Limb (tissue), 2 donors: ENCODE results near the gene ZSCAN12.
A peak's percentile ranks its signal among the peaks of the same experiment; 100 is the strongest.

Experiments used
- DNase-seq, 2 donors: peaks; one replicate each; pipeline ENCODE4 v3.0.0-alpha.2; 2016; ENCODE audit errors: extremely low spot score in 2 of 2

Gene ZSCAN12

DNA sequence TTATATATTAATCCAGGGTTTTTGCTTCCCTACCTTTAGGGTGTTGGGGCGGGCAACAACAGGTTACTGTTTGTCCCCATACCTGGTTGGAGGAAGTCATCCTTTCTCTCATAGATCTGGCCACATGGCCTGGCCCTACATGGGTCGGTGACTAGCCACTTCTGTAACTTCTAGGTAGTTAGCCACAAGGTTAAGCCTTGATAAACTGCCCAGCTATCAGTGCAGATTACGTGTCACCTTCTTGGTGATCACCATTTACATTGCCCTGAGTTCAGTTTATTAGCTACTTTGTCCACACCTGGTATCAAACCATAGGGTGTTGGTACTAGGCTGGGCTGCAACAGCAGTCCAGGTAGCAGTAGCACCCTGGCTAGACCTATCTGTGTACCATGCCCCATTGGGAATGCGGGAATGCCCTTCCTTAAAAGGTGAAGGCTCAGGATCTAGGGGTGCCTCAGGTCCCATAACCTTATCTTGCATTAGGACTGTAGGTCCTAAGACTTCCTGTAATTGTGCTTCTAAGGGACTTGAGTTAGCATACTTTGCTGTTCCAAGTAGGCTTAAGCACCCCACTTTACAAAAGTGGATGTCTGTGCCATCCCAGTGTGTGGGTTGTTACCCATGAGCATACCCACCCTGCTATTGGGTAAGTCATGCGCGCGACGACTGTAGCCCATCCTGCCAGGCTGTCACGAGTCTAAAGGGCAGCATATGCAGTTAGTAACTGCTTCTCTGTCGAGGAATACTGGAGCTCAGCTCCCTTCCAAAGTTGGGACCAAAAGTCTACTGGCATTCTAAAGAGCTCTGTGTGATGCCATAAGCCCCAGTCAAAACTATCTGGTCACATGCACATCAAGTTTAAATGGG, 44.6 kb downstream of the ZSCAN12 start:
- DNase-seq: no peak

DNA sequence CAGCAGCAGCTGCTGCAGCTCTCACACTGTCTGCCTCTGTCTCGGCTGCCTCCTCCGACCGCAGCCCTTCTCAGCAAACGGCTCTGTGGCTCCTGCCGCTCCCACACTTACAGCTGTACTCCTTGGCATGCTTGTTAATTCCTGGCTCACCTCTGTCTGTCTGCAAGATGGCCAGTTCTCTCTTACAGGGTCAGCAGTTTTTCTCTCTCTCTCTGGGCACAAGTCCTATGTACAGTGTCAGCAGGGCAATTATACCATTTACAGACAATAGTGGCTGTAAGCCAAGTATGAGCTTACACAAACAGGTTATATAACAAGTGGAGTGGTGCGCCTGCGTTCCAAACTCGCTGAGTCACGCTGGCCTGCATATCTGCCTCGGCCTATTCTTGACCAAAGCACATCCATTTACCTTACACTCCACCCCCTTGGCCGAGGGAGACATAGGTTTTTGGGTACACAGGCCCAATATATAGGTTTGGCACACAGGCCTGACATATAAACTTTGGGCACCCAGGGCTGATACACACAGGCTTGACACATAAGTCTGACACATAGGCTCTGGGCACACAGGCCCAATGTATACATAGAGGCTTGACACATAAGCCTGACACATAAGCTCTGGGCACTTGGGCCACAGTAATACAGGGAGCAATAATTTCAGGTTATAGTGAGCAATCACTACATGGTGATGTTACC, 45.4 kb downstream of the ZSCAN12 start:
- DNase-seq: no peak

DNA sequence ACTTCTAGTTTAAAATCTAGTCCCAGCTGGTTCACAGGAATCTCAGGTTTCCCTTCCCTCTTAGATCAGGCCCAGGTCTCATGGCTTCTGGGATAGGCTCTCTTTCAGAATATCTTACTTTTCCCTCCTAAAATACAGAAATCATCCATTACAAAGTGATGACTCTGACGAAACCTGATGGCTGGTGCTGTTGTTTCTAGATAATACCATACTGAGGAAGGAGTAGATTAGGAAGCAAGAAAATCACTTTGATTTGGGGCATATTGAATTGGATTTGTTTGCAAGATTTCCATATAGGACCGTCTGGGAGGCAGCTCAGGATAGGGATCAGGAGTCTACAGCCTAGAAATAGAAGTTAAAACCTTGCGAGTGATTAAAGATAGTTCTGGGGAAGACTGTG, 46.2 kb downstream of the ZSCAN12 start:
- DNase-seq: no peak

DNA sequence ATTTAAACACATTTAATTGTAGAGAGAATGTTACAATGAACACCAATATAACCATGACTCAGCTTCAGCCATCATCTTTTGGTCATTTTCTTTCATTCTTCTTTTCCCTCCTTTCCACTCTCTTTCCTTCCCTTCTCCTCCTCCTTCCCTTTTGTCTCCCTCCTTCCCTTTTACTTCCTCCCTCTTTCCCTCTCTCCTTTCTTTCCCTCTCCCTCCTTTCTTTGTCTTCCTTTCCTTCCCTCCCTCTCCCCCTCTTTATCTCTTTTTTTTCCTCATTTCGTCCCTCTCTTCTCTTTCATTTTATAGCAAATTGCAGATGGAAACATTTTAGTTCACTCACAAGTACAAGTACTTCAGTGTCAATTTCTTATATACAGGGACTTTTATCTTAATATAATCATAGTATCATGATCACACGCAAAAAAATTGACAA, 48.0 kb downstream of the ZSCAN12 start:
- no peak for DNase-seq

DNA sequence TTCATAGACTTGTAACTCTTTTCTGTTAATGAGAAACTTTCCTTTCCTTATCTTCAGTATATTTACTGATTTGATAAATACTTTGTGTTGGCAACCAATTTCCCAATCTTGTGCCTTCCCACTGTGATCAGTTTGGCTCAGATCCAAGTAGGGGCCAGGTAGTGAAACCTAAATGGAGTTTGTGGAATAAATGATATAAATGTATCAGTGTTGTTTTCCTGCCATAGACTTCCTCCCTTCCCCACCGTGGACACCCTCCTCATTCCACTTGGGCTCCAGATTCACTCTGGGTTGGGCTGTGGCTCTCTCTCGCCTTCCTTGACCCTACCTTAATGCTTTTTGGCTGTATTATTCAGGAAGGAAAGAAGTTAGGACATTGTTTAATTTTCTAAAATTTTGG, 48.5 kb downstream of the ZSCAN12 start:
- no peak for DNase-seq

DNA sequence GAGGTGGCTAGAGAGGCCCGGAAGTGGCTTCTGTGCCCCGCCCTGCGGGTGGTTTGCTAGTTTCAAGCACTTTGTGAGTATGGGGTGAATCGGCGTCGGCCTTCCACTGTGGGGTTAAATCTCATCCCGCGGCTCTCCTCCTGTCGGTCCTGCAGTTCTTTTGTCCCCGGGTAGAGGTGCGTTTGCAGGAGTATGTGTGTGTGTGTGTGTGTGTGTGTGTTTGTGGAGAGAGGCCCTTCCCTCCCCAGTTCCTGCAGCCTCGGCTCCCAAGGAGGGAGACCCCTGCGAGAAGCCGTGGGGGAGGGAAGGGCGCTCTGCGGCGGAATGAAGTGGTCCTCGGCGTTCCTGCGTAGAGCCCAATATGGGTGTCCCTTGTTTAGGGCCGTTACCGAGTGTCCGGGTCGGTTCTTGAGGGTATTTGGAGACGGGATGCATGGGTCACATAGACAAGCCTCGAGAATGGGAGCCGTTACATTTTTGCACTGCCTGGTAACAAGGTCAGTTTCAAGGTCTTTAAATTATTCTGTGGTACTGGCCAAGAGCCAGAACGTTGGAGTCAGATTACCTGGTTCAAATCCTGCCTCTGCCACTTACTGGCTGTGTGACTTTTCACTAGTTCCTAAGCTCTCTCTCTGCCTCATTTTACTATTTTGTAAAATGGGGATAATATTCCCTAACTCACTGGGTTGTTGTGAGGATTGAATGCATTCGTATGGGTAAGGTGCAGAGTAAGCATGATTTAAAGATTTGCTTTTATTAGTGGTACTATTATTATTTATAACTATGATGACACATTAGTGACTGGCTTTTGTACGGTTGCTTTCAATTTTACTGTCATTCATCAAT, 49.4 kb downstream of the ZSCAN12 start, which contains the start of gene ZKSCAN3:
Gene ZKSCAN3 (plus strand): TSS at position 56 of the 846 bp plus-strand sequence. CDS start 9,640 bp downstream, outside the sequence.
- DNase-seq: peak; percentile 87

DNA sequence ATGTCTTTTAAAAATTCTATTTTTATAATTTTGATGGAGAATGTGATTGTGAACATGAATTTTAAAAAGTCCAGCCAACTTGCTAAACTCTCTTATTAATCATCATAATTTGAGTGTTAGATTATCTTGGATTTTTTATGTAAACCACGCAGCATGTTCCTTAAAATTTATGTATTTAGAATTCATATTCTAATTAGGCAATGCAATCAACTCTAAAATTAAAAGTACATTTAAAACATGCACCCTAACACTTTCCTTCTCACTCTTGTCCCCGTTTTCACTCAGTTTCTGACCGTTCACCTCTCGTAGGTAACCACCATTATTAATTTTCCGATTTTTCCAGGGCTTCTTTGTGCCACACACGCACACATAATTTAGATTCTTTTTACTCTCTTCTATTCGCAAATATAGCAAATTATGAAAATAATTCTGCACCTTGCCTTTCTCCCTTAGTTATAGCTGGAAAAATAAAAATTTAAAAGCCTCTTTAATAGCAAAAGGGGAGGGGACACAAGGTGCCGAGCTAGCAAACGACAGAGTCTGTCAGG, 50.1 kb downstream of the ZSCAN12 start:
- no peak for DNase-seq

DNA sequence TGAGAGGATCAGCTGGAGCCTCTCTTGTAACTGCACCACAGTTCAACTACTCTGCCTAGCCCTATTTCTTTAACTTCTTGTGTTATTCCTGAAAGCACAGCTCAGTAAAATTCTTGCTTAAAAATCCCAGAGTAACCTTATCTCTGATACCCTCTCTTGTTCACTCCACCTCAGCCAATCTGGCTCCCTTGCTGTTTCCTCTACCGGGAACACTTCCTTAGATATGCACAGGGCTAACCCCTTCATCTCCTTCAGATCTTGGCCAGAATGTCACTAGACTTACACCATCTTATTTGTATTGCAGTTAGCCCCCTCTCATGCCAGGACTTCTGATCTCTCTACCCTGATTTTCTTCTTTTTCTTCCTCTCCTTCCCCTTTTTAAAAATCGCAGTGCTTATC, 52.4 kb downstream of the ZSCAN12 start:
- DNase-seq: no peak

DNA sequence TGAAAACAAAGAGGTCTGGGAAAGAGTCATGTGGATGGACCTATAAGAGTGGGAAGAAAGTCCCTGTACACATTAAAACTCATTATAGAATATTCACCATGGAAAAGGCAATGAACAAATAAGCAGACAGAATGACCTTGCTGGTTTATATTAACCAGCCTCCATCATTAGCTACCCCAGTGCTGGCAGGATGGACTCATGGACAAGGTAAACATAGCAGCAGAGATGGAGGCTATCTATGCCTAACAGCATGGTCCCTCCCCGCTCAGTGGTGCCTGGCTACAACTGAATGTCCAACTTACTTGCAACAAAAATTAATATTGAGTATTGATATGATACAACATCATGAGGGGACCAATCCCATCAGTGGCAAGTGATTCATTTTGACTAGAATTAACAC, 54.3 kb downstream of the ZSCAN12 start:
- DNase-seq: no peak

DNA sequence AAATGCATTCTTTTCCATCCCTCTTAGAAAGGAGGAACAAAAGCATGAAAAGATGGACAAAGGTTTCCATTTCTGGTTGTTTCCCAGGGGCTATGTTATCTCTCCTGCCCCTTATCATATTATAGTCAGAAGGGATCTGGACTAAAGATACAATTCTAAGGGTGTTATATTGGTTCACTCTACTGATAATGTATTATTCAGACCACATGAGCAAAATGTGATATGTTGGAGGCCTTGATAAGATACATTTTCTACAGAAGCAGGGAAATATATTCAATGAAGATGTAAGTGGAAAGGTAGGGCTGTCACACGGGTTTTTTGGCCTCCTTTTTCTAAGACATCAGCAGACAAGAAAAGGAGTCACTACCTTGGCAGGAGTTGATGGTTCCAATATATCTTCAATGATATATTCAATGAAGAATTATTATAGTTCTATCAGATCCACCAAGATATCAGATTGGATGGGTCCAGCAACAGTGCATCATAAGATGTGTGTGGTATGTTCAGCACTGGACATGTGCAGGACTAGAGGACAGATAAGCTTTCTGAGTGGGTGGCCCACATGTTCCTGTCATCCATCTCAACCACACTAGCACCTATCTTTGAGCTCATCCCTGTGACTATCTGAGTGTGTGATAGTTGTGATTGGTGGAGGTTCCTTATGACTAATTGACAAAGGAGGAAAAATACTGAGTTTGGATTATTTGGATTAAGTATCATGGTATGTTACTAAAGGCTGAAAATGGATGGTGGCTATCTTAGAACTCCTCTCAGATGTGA, 55.5 kb downstream of the ZSCAN12 start:
- DNase-seq: no peak

DNA sequence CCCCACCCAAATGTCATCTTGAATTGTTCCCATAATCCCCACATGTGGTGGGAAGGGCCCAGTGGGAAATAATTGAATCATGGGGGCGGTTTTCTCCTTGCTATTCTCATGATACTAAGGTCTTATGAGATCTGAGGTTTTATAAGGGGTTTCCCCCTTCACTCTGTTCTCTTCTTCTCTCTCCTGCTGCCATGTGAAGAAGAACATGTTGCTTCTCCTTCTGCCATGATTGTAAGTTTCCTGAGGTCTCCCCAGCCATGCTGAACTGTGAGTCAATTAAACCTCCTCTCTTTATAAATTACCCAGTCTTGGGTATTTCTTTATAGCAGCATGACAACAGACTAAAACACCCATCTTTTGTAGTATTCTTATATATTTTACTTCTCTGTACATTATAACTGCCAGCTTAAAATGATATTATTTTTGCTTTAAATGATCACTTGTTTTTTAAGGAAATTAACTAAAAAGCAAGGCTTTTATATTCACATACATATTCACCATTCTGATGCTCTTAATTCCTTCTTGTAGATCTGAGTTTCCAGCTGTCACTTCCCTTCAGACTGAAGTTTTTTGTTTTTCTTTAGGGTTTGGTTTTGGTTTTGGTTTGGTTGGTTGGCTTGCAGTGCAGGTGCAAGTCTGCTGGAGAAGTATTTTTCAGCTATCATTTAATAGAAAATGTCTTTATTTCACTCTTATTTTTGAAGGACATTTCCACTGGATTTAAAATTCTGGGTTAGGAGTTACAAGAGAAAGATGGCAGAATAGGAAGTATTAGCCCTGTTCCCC, 59.0 kb downstream of the ZSCAN12 start:
- no peak for DNase-seq

DNA sequence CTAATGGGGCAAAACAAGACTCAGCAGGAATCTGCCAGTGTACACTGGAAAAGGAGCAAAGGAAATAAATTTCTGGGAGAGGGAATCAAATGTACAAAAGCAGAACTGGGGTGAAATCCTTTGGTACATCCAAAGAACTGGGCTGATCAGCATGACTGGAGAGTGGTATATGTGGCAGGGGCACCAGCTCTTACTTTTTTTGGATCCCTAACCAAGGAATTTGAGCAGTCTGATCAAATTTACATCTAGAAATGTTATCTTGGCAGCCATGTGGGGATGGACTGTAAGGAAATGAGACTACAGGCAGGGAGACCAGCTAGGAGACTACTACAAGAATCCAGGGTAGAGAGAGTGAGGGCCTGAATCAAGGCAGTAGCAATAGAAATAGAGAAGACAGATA, 62.4 kb downstream of the ZSCAN12 start:
- DNase-seq: no peak

DNA sequence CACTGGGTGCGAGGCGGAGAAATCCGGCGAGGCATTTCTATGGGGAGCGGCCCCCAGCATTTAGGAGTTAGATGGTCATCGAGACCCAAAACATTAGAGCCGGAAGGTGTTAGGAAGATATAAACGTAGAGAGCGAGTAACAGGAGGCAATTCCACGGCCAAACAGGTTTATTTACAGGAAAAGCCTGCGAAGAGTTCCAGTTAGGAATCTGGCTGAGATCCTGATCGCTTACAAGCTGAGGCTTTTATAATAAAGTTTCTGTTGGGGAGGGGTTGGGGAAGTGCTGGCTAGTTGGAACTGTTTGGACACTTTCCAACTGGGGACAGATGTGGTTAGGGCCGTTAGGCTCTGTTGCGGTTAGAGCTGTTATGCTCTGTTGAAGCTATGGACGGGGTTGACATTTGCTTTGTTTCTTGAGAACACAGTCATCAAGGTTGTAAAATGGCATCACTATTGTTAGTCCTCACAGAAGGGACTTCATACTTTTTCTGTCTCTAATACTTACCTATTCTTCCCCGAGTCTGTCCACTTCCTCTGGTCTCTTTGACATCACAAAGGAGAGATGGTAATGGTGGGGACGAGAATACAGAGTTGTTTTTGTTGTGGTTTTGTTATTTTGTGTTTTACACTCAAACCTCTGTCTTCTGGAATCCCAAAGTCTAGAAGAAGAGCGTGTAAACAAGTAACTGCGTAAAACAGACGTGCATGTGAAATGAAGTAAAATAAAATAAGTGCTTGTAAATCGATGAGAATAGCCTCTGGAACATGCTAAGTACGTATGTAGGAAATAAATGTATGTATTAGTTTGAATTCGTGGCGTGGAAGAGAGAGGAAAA, 63.0 kb downstream of the ZSCAN12 start:
- peak in 1 of 2 donors; percentile 72 for DNase-seq

DNA sequence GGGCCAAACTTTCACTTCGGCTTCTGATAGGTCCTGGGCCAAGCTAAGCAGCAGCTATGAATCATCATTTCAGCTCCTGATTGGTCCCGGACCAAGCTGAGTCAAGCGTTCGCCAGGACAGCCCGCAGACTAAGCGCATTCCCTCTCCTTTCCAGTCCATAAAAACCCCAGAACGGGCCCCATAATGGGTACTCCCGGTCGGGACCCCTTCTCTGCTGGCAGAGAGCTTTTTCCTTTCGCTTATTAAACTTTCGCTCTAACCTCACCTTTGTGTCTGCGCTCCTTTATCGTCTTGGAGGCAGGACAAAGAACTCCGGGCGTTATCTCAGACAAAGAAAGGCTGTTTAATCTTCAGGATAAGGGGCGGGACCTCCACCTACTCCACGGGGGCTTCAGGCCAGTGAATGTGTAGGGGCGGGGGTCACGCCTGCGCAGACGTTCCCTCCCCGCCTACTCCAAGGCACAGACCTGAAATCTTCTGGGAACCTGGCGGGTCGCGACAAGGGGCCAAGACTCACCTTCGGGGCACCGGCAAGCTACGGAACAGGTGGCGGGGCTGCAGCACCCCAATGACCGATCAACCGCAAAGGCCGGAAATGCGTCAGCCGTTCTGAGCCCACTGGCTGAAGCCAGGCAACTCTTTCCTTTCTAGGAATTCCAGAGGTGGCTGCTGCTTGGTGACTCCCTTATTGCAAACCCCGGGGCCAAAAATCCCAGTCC, 63.8 kb downstream of the ZSCAN12 start, which contains the start of gene ZSCAN31:
Gene ZSCAN31 (minus strand): TSS at position 585 of the 720 bp plus-strand sequence. CDS start 6,465 bp downstream, outside the sequence.
- DNase-seq: peak; percentile 93 to 96

DNA sequence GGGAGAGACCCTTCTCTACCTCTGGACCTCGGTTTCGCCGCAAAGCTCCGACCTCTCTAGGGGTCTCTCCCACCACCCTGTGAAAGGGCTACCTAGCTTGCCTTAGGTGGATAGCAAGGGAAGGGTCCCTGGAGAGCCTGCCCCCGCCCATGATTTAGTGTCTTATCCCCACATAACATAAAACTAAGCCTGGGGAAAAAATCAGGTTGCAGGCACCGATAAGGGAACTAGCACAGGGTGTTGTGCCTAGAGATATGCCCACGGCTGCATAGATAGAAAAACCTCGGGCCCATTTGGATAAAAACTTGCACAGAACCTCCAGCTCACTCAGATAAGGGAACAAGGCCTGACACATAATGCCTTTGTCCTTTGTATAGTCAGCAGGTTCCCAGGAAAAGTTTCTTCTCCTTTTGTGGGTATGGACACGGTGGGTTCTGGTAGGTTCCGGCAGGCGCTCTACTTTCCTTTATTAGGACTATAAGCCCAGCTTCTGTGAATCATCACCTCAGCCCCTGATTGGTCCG, 64.4 kb downstream of the ZSCAN12 start:
- no peak for DNase-seq

DNA sequence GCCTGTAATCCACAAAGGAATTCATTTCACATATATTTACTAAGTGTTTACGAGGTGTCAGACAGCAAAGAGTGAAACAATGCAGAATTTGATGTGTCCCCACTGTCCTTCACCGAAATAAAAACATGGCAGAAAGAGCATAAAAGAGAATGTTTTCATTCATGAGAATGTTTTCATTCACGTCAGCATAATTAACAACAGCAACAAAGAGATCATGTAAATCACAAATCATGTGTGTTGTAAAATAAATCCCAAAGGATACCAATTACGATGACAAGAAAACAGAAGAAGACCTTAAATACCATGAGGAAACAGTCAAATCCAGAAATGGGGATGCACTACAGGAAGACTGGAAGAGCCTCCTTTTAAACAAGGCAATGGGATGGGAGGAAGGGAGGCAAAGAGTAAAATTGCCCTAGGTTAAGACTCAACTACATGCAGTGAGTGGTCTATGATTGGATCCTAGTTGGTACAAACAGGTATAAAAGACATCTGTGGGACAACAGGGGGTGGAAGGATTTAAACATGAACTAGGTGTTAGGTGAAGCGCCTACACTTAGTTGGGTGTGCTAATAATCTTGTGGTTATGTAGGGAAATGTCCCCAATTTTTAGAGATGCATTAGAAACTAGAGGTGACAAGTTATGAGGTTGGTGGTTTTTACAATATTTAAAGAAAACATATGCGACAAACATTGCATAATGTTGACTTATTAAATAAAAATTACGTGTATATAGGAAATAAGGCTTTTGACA, 65.1 kb downstream of the ZSCAN12 start:
- no peak for DNase-seq

DNA sequence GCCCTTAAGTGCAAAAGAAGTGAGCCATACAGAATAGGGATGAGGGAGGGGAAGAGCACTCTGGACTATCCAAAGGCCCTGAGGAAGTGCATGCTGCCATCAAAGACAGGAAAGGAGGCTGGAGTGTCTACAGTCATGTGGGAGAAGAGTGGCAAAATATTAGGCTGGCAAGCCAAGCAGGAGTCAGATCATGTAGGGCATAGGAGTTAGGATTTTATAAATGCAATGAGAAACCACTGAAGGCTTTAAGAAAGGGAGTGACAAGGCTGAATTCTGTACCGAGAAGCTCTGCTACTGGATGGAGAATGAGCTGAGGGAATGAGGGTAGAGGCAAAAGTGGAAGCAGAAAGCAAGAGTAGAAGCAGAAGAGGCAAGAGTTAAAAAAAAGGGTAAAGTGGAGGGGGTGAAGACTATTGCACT, 65.9 kb downstream of the ZSCAN12 start:
- no peak for DNase-seq
